ENCODE measurements around the gene RIMS3.

RIMS3 gene

DNA sequence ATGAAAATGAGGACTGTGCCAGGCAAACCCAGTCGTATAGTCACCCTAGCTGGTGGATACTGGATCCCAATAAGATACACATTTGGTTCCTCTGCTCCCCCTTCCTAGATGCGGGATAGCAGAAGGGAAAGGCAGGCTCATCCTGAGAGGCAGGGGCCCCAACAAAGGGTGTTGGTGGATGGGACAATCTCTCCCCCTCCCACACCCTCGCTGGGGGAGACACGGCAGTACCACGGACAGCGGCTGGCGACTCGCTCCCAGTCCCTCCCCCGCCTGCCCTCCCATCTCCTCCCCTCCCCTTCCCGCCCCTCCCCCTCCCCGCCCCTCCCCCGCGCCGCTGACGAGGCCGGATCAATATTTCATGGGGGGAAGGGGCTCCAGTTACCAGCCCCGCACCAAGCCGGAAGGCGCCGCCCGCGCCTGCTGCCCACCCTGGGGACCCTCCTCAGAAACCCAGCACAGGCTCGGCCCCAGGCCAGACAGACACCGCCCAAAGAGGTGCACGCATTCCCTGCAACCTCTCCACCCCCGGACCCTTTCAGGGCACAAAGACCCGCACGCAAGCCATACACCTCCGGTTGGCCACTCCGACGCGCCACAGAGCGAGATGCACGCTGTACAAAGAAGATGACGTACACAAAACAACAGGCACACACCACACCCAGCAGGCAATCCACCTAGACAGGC is 11.5 kb downstream of the RIMS3 start:
- DNase-seq (ENCODE audit: low read depth): no peak

GRCh38 chr1:40652979-40653378 is 12.5 kb downstream of the RIMS3 start:
- DNase-seq (ENCODE audit: low read depth): no peak

GRCh38 chr1:40652468-40652867 is 13.0 kb downstream of the RIMS3 start:
- DNase-seq (ENCODE audit: low read depth): no peak

DNA sequence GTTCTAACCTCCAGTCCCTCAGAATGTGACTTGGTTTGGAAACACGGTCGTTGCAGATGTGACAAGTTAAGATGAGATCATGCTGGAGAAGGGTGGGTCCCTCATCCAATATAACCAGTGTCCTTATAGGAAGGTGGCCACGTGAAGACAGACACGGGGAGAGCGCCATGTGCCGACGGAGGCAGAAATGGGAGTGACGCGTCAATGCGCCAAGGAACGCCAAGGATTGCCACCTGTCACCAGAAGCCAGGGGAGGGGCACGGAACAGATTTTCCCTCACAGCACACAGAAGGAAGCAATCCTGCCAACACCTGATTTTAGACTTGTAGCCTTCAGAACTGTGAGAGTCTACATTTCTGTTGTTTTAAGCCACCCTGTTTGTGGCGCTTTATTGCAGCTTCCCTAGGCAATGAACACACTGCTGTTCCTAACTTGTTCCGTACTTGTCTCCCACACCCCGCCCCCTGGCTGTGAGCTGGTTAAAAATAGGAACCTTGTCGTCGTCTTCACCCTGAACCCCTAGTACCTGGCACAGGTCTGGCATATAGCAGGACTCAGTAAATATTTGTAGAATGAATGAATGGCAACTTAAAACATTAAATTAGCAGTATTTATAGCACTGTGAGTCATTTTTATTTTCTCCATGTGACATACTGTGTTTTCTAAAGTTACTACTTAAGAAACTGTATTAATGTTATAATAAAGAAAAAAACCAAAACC is 14.2 kb downstream of the RIMS3 start:
- no peak for DNase-seq (ENCODE audit: low read depth)

DNA sequence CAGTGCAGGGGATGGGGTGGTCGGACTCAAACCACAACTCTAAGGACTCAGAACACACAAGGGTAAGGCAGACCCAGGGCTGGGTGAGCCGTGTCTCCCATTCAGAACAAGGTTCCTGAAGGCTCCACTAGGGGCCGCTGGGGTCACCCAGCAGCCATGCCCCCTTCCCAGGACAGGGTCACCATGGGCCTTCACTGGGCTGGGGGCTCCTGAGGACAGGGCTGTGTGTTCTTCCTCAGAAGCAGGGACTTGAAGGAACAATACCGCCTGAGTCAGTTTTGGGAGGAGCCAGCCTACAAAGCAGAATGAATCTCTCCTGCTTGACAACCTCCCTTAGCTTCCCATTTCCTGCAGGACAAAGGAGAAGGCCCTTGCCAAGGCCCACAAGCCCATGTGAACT is 15.4 kb downstream of the RIMS3 start:
- no peak for DNase-seq (ENCODE audit: low read depth)

DNA sequence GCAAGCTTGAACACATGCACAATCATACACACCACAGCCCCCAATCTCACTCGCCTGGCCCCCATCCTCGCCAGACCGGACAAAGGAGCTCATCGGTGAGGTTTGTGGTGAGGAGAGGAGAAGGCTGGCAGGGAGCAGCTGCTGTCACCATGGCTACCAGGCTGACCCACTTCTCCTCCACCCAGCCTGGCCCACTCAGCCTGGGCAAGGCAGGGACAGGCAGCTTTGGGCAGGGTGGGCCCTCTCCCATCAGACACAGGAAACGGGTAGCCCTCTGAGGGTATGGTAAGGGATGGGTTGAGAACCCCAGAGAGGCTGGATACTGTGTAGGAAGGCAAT is 15.9 kb downstream of the RIMS3 start:
- DNase-seq (ENCODE audit: low read depth): no peak

- DNase-seq (ENCODE audit: low read depth): no peak
Measured at GRCh38 chr1:40648928-40649591, 16.4 kb downstream of the RIMS3 start.

DNA sequence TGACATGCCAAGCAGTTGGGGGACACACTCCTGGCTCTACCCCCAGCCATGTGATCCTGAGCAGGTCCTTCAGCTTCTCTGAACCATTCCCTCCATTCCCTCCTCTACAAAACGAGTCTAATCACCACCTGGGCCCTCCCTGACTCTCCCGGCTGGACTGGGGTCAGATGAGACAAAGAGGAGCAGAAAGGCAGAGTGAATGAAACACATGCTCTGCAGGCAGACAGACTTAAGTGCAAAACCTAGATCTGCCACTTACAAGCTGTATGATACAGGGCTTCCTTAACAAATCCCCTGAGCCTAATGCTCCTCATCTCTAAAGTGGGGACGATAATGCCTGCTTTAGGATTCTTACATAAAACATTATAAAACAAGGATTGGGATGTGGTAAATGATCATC is 17.3 kb downstream of the RIMS3 start:
- DNase-seq (ENCODE audit: low read depth): no peak

GRCh38 chr1:40646315-40646714 is 19.2 kb downstream of the RIMS3 start:
- DNase-seq (ENCODE audit: low read depth): no peak

GRCh38 chr1:40645118-40645680 is 20.3 kb downstream of the RIMS3 start:
- DNase-seq (ENCODE audit: low read depth): no peak

DNA sequence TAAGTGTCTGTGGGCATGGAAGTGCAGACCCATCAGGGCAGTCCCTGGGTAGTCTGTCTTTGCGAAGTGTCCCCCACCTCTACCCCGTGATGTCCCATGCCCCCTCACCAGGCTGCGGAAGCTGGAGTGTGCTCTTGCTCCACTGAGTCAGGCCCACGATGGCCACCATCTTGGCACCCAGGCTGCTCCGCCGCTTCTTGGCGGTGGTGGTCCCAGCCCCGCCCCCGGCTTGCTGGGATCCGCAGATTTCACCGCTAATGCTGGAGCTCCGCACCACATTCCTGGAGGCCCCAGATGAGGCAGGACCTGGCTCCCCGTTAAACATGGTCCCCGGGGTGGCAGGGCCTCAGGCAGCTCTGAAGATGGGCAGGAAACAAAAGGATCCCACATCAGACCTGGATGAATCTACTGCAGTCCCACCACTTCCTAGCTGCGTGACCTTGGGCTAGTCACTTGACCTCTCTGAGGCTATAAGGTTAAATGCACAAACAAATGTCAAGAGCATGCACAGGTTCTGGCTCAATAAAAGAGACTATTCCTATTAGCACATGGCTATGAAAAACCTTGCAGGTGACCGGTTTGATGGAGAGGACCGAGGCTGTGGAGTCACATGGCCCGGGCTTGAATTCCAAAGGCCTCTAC is 23.8 kb downstream of the RIMS3 start:
- DNase-seq (ENCODE audit: low read depth): no peak

- no peak for DNase-seq (ENCODE audit: low read depth)
Measured at GRCh38 chr1:40640314-40641076, 25.0 kb downstream of the RIMS3 start.

DNA sequence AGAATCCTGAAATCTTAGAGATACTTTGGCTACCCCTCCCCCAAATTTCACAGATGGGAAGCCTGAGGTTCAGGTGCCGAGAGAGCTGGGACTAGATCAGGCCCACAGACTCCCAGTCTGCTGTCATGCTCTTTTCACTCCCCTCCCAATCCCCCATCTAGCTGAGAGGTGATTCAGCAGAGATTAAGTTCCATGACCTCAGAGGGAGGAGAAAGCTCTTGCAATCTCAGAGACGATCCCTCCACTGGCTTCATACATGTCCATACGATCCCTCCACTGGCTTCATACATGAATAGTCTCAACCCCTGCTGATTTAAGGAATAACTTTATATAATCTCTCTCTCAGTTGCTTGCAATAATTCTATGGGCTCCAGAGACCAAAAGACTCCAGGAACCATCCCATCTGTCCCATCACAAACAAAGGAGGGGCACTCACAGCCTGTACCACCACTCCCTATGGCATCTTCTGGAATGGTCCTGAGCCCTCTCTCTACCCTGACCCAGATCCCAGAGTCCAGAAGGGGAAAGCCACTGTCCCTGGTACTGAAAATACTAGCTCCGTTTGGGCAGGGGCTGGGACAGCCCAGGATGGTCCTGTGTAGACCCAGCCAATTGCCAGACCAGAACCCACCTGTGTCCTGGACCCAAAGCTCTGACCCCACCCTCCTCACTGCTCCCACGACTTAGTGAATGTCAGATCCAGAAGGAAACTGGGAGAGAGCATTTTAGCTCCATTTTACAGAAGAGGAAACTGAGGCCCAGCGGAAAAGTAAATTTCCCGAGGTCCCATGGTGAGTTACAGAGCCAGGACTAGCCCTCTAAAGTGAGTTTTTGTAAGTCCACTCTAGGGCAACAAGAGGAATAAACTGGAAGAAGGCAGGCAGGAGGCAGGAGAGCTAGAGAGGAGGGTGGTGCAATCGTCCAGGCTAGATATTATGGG is 27.1 kb downstream of the RIMS3 start:
- no peak for DNase-seq (ENCODE audit: low read depth)

DNA sequence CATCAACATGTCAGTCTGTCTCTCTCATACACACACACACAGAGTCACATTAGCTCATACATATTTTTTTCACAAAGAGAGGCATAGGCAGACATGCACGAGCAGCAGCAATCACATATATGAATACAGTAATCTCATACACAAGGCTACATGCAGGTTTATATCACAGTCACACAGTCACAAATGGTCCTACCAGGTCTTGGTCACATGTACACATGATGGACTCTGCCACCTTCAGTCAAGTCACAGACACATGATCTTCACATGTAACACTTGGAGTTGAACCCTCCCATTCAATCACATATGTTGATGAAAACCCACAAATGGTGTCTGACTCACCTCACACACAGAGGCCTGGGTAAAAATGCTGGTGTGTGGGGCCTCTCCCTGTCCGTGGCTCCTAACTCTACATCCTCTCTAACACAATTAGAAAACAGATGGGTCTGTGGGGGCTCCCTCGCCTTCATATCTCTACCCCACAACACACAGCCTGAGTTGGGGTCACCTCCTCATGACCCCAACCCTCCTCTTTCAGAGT is 27.9 kb downstream of the RIMS3 start:
- DNase-seq (ENCODE audit: low read depth): no peak

GRCh38 chr1:40636777-40637176 is 28.7 kb downstream of the RIMS3 start:
- DNase-seq (ENCODE audit: low read depth): no peak

GRCh38 chr1:40635763-40636500 is 29.6 kb downstream of the RIMS3 start:
- DNase-seq (ENCODE audit: low read depth): no peak

DNA sequence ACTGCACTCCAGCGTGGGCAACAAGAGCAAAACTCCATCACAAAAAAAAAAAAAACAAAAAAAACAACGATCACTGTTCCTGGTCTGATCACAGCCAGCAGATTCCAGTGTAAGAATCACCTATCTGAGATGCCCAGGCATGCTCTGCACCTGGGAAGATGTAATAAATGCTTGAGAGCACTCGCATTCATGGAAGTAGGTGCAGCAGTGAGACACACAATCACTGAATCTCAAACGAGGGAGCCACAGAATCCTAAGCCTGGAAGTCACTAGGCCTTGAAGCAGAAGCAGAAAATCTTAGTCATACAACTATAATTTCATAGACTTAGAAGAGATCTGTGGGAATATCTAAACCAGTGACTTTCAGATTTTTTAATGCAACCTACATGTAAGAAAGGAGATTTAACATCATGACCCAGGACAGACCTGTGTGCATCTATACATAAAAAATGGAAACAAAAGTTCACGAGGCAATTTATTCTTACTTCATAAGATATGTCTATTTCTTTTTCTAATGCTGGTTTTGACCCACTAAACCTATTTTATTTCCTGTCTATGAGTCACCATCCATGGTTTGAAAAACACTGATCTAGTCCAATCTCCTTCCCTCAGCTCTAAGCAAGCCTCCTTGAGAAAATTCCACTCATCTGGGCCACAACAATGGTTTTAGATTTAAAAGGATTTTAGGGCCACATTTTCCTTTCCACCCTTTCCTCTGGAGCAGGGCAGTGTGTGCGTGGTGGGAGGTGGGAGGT is 30.4 kb downstream of the RIMS3 start:
- no peak for DNase-seq (ENCODE audit: low read depth)

DNA sequence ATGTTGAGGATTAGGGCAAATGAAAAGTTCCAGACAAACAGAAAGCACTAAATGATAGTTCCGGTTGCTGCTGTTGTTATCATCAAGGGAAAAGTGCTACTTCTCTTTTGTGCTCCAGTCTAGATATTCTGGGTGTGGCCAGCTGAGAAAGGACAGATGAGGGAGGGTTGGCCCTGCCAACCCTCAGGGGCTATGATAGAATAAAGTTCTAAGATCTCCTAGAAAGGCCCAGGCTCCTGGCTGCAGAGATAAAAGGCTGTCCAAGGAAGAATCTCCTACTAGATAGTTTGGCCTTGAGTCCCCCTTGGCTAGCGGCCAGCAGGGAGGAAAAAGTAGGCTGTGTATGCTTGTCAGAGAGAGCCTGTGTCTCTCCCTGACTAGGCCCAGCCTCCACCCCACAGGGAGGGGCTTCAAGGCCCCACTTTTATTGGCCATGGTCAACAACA is 31.5 kb downstream of the RIMS3 start:
- no peak for DNase-seq (ENCODE audit: low read depth)

- DNase-seq (ENCODE audit: low read depth): no peak
Measured at GRCh38 chr1:40633523-40633922, 32.0 kb downstream of the RIMS3 start.

Data from HS-5 (cell line).